GM12801 (cell line): ENCODE results near the gene ELF2.

Experiments
- TF ChIP-seq, protein P1 (sequence below): IDR thresholded peaks from one replicate; pipeline ENCODE4 v1.5.1; 2011; ENCODE audit warnings: control low read depth; ENCODE audit not compliant: insufficient read length; ENCODE audit errors: extremely low read depth

ELF2 gene

DNA sequence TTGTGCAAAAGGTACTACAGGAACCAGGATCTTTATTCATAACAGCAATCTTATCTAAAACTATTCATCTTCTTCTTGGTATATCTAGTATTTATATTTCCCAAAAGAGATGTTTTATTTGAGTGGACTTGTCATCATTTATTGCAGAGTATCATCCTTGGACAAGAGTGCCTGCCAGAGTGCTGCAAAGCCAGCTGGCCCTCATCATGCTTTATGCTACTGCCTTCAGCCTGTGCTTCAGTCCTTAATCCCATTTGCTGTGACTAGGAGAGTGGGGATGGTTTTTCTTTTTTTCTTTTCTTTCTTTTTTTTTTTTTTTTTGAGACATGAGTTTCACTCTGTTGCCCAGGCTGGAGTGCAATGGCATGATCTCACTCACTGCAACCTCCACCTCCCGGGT lies 33.5 kb upstream of the ELF2 start:
- TF ChIP-seq, protein P1, sequence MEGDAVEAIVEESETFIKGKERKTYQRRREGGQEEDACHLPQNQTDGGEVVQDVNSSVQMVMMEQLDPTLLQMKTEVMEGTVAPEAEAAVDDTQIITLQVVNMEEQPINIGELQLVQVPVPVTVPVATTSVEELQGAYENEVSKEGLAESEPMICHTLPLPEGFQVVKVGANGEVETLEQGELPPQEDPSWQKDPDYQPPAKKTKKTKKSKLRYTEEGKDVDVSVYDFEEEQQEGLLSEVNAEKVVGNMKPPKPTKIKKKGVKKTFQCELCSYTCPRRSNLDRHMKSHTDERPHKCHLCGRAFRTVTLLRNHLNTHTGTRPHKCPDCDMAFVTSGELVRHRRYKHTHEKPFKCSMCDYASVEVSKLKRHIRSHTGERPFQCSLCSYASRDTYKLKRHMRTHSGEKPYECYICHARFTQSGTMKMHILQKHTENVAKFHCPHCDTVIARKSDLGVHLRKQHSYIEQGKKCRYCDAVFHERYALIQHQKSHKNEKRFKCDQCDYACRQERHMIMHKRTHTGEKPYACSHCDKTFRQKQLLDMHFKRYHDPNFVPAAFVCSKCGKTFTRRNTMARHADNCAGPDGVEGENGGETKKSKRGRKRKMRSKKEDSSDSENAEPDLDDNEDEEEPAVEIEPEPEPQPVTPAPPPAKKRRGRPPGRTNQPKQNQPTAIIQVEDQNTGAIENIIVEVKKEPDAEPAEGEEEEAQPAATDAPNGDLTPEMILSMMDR: no peak

DNA sequence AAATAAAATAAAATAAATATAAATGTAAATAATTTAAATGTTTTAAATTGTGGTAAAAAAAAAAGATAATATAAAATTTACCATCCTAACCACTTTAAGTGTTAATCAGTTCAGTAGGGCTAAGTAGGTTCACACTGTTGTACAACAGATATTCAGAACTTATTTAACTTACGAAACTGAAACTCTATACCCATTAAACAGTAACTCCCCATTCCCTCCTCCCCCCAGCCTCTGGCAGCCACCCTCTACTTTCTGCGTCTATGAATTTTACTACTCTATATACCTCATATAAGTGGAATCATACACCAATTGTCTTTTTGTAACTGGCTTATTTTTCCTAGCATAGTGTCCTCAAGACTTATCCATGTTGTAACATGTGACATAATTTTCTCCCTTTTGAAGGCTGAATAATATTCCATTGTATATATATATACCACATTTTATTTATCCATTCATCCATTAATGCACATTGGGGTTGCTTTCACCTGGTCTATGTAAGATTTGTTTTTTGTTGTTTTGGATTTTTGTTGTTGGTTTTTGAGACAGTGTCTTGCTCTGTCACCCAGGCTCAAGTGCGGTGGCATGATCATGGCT lies 32.5 kb upstream of the ELF2 start:
- TF ChIP-seq, protein P1: no peak

DNA sequence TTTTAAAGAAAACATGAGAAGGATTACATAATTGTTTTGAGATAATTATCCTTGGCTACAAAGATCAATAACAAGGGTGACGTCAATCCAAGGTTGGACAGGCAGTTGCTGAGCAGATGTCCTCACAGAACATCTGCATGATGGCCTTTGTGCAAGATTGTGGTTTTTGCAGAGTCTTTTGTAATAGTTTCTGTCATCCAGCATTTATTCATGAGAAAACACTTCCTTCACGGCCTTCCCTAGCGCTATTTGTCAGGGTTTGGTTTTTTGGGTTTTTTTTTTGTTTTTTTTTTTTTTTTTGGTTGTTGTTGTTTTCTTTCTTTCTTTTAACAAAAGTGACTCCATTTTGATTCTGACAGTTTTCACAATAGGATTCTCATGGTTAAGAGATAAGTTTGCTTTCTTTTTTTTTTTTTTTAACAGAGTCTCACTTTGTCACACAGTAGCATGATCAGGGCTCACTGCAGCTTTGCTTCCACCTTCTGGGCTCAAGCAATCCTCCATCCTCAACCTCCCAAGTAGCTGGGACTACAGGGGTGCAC lies 31.5 kb upstream of the ELF2 start:
- TF ChIP-seq, protein P1: no peak

DNA sequence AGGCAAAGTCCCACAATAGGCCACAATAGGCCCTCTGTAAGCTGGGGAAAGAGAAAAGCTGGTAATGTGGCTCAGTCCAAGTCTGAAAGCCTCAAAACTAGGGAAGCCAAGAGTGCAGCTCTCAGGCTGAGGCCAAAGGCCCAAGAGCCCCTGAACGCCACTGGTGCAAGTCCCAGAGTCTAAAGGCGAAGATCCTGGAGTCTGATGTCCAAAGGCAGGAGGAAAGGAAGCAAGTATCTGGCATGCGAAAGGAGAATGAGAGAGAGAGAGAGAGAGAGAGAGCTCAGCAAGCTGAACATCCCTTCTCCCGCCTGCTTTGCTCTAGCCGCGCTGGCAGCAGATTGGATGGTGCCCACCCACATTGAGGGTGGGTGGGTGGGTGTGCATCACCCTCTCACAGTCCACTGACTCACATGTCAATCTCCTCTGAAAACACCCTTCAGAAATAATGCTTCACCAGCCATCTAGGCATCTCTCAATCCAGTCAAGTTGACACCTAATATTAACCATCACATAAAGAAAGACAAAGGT lies 30.9 kb upstream of the ELF2 start:
- TF ChIP-seq, protein P1: no peak

DNA sequence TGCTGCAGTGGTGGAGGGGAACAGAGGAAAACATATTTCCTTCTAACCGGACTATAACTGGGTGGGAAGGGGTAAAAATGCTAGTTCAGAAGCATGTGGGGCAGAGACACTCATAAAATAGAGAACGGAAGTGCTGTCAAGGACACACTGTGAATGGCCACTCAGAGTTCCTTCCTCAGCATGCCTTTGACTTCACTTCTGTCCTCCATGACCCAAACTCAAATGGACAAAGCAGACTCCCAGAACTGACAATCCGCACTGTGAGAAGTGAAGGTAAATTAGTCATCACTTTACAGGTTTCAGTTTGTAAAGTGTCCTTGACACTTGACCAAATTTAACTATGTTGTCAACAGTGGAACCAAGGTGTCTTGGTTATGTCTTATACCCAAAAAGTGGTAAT lies 30.2 kb upstream of the ELF2 start:
- TF ChIP-seq, protein P1: no peak

DNA sequence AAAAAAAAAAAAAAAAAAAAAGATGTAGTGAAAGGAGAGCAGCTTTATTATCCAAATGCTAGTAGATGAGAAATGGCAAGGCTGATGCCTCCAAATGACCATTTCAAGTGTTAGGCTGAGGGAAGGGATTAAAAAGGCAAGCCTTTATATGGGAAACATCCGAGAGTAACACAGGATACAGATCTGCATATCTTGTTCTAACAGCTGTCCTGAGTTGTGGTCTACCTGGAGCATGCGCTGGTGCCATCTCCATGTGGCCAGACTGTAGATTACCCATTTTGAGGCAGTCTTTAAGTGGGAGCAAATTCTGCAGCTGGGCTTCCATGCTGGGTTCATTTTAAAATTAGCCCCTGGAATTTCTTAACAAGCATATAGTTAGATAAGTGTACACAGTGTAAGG lies 26.0 kb upstream of the ELF2 start:
- TF ChIP-seq, protein P1: no peak

DNA sequence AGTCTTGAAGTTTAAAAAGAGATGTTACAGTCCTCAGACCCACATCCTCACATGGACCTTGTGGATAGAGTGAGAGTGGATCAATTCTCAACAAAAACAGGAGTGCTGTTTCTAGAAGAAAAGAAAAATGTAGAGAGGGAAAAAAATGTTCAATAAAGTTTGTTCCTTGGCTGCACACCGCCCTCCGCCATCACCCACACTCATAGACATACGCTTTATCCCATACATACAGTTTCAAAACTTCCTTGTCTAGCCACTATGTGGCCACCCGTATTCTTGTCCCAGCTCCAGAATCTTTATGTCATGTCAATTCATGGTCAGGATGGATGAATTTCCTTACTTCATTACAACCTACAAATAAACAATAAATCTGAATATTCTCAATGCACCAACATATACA lies 23.5 kb upstream of the ELF2 start:
- TF ChIP-seq, protein P1: no peak

DNA sequence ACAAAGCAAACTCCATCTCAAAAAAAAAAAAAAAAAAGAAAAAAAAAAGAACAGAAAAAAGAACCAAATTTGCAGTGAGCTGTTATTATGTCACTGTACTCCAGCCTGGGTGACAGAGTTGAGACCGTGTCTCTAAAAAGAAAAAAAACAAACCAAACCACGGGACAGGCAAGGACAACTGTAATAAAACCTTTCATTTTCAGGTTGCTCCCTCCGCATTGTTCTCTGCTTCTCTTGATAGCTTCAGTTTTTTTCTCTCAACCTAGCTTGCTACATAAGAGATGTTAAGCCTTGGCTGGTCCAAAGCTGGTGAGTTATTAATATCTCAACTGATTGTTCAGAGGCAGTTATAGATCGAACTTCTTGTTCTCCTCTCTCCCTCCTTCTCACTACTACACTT lies 23.1 kb upstream of the ELF2 start:
- TF ChIP-seq, protein P1: no peak
